Panc1 (cell line): Measurements from ENCODE around the gene EML1.

Experiments used
- CTCF ChIP-seq: fragments of 450-650 bp; IDR thresholded peaks from 2 replicates; pipeline ENCODE4 v1.5.1; 2017; ENCODE audit warnings: mild to moderate bottlenecking
- POLR2AphosphoS5 ChIP-seq: IDR thresholded peaks from 2 replicates; pipeline ENCODE4 v1.6.1; 2012; ENCODE audit warnings: mild to moderate bottlenecking, low read depth, low read length, moderate library complexity
- SIN3A ChIP-seq: IDR thresholded peaks from 2 replicates; pipeline ENCODE4 v1.6.1; 2012; ENCODE audit warnings: low read depth, mild to moderate bottlenecking, low read length, moderate library complexity, borderline replicate concordance; ENCODE audit not compliant: insufficient read depth

- TF ChIP-seq CTCF (no peak), SIN3A (no peak), POLR2AphosphoS5 (no peak)
These were observed 40.6 kb upstream of the EML1 start for GRCh38 chr14:99752486-99753121.
